GM12865 (cell line): Measurements from ENCODE around the gene ZNF621.

Experiments
- DNase-seq: peaks from one replicate; pipeline ENCODE4 v3.0.0; 2010; ENCODE audit warnings: low read depth
- H3K4me3 ChIP-seq: 2 replicates; pipeline ENCODE4 v1.5.1; 2011; ENCODE audit warnings: mild to moderate bottlenecking, low read depth, low read length, control low read depth
- TF ChIP-seq, protein P1 (sequence below): IDR thresholded peaks from 2 replicates; pipeline ENCODE4 v1.5.1; 2011; ENCODE audit warnings: low read length, control low read depth, low read depth, inconsistent platforms; ENCODE audit not compliant: insufficient read depth; ENCODE audit errors: missing control alignments

Gene ZNF621

GRCh38 chr3:40497288-40497687, 27.5 kb upstream of the ZNF621 start:
- TF ChIP-seq, protein P1, sequence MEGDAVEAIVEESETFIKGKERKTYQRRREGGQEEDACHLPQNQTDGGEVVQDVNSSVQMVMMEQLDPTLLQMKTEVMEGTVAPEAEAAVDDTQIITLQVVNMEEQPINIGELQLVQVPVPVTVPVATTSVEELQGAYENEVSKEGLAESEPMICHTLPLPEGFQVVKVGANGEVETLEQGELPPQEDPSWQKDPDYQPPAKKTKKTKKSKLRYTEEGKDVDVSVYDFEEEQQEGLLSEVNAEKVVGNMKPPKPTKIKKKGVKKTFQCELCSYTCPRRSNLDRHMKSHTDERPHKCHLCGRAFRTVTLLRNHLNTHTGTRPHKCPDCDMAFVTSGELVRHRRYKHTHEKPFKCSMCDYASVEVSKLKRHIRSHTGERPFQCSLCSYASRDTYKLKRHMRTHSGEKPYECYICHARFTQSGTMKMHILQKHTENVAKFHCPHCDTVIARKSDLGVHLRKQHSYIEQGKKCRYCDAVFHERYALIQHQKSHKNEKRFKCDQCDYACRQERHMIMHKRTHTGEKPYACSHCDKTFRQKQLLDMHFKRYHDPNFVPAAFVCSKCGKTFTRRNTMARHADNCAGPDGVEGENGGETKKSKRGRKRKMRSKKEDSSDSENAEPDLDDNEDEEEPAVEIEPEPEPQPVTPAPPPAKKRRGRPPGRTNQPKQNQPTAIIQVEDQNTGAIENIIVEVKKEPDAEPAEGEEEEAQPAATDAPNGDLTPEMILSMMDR = no peak
- no peak for DNase-seq
- no peak overlapping the region for H3K4me3 ChIP-seq

DNA sequence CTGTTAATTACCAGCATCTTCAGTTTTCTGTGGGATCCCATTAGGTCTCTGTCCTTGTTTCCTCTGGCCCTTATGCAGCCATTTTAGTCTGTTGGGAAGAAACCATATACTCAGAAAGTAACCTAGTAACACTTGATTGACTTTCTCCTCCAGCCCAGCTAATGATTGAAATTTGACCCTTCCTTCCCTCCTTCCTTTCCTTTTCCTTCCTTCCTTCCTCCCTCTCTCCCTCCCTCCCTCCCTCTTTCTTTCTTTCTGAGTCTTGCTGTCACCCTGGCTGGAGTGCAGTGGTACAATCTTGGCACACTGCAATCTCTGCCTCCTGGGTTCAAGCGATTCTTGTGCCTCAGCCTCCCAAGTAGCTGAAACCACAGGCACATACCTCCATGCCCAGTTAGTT, 24.8 kb upstream of the ZNF621 start:
- no peak overlapping the region for H3K4me3 ChIP-seq
- DNase-seq = no peak
- TF ChIP-seq, protein P1 = no peak

DNA sequence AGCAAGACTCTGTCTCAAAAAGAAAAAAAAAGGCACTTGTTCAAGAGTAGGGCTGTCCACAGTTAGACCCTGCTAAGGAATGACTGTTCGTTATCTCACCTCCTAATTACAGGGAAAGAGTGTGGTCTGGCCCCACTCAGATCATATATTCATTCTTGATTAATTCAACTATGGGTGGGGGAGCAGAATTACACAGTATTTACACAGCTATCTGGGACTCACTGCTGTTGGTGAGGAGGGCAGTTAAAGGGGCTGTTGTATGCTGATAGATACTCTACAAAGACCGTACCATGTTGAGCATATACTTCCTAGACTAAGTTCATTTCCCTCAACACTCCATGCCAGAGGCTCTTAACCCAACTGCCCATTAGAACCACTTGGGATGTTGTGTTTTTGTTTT, 22.7 kb upstream of the ZNF621 start:
- TF ChIP-seq, protein P1 = no peak
- no peak overlapping the region for H3K4me3 ChIP-seq
- DNase-seq = no peak

DNA sequence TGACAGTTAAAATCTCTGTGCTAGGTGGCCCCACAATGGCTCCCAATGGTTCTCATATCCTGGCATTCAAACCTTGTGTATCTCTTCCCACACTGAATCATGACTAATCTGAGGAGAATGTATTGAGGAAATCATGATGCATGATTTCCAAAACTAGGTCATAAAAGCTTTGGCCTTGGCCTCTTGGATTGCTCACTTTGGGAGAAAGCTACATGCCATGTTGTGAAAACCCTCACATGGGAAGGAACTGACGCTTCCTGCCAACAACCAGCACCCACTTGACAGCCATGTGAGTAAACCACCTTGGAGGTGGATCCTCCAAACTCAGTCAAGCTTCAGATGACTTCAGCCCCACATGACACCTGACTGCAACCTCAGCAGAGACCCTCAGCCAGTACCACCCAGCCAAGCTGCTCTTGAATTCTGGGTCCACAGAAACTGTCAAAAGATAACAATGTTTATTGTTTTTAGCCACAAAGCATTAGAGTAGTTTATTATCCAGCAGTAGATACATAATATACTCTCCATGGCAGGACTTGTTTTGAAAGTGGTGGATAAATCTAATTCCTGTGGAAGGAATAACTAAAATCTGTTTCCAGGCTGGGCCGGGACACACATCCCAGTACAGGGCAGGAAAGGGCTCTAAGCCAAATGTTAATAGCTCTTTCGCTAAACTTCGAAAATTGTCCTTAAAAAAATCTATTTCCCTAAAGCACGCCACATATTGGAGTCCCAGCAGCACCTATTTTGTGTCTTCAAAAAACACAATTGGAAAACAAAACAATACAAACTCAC, 19.9 kb upstream of the ZNF621 start:
- H3K4me3 ChIP-seq = no peak overlapping the region
- TF ChIP-seq, protein P1 = no peak
- DNase-seq = no peak

DNA sequence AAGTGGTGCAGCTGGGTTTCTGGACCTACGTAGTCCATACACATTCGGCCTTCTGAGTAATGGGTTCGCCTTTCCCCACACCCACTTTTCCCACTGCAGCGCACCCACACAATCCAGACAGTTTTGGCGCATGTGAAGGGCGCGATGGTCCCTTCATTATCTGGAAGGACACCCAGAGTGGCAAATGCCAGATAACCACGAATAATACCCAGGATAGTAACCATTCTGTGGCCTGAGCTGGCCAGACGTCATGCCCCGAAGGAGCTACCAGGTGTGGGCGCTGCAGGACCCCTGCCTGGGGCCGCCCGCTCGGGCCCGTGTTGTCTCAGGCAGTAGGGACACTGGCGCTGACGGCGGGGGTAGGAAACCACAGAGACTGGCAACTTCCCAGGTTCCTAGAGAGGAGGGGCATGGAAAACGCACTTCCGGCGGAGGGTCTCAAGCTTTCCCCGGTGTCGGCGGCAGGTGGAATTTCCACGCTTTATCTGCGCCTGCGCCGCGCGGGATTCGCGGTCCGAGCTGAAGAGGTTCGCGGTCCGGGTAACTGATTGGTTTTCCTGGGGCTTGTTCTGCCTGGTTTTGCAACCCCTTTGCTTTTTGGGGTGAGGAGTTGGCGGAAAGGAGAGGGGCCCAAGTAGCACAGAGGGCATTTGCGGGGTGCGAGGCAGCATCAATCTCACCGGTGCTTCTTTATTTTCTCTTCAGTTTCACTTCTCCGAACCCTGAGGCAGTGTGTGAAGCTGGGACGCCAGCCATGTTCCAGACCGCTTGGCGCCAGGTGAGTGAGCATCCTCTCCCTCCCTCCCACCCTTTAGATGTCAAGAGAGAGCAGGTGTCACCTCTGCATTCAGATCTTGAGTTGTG, 18.9 kb upstream of the ZNF621 start, which contains the start of gene ZNF620:
Gene ZNF620, plus strand, starts transcription at position 441 of the 864 bp plus-strand sequence. Its CDS starts 314 bp downstream, at position 755.
- peak within 1 kb of the TSS; percentile 75 for H3K4me3 ChIP-seq
- peak; percentile 66 for DNase-seq
- TF ChIP-seq, protein P1 = peak; percentile 58

DNA sequence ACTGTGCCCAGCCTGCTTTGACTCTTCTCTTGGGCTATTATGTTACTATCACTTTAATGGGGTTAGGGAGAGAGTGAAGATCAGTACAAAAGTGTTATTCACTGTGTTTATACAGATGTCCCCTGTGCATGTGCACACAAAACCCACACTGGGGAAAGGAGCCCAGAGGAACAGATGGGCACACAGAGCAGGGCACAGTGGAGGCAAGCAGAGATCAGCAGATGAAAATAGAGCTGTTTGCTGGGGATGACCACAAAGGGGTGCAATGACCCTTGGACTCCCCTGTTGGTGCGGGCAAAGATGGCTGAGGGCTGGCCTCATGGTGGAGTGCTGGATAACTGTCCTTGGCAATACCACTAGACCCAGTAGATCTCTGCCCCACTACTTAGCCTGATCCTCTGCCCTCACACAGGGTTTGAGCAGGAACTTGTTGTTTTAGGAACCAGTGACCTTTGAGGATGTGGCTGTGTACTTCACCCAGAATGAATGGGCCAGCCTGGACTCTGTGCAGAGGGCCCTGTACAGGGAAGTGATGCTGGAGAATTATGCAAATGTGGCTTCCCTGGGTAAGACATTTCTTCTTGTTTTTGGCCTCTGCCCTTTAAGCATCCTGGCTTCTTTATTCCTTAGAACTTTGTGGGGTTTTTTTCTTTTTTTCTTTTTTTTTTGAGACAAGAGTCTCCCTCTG, 13.6 kb upstream of the ZNF621 start:
- DNase-seq = no peak
- no peak overlapping the region for H3K4me3 ChIP-seq
- TF ChIP-seq, protein P1 = no peak
